T-helper 22 cell (primary cell): ENCODE results near the gene ERP29.
"Not testable (repeated sequence)": the region's sequence is repeated elsewhere in the genome, so short reads cannot be mapped to it uniquely, and the experiment has no call there.

ENCODE experiments used
- DNase-seq: peaks from one replicate; pipeline ENCODE4 v3.0.0-alpha.2; 2020; ENCODE audit warnings: low read depth

ERP29 gene

GRCh38 chr12:112036614-112037013 lies 23.4 kb downstream of the ERP29 start:
- not testable (repeated sequence) for DNase-seq

- no peak for DNase-seq
These were observed 32.8 kb downstream of the ERP29 start for GRCh38 chr12:112046003-112046402.

- DNase-seq: no peak
These were observed 36.1 kb downstream of the ERP29 start for GRCh38 chr12:112049351-112049750.

GRCh38 chr12:112061137-112061536 lies 47.9 kb downstream of the ERP29 start:
- DNase-seq: no peak

- no peak for DNase-seq
These were observed 50.0 kb downstream of the ERP29 start for GRCh38 chr12:112063273-112063672.

GRCh38 chr12:112066566-112066965 lies 53.3 kb downstream of the ERP29 start:
- no peak for DNase-seq
